Measurements from ENCODE around the gene TRIB2. TPM values are rescaled to one million over a fixed set of nuclear protein-coding genes. Genes with fewer than 3 reads are reported as not detected.

Gene TRIB2
- total and polyA plus RNA-seq, 2 experiments from 2014 or later: 19.2 to 27.2 TPM

DNA sequence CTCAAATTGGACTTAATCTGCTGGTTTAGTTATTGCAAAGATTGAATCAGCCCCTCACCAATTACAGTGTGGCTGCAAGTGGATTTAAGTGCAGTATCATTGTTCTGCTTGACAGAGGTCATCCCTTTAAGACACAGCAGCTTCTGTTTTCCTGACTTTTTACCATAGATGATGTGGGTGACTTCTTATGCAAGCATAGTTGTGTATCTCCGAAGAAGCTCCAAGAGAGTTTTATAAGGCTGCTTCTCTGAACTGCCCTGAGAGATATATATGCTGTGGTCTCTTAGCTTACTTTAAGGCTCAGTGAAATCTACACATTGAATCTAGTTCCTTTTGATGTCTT, 3.5 kb downstream of the TRIB2 start:
- no peak for DNase-seq (ENCODE audit: low spot score)
- Histone ChIP-seq H3K9me3 (ENCODE audit: low read depth) (no peaks in the 10 kb centered on the region), H3K4me1 (ENCODE audit: insufficient read depth) (peaks cover 28% of the 10 kb centered on the region), H3K79me2 (peaks cover 74% of the 10 kb centered on the region), H3K4me2 (peak overlapping the region; percentile 84), H3K9me2 (replicated peaks; ENCODE audit: insufficient read depth) (no peaks in the 10 kb centered on the region), H3K36me3 (replicated peaks; ENCODE audit: insufficient read depth, low read depth) (no peaks in the 10 kb centered on the region), H3K27me3 (no peaks in the 10 kb centered on the region), H2AFZ (no peak overlapping the region), H3K4me3 (peak overlapping the region; percentile 99), H4K20me1 (ENCODE audit: insufficient read depth, poor library complexity, severe bottlenecking) (peaks cover 30% of the 10 kb centered on the region), H3K27ac (no peak overlapping the region)
- TF ChIP-seq EZH2 (IDR thresholded peaks at IDR 0.05; ENCODE audit: borderline replicate concordance): no peak
- TF ChIP-seq EZH2phosphoT487 (IDR thresholded peaks at IDR 0.05; ENCODE audit: low read depth, severe bottlenecking, unreplicated experiment): no peak
- TF ChIP-seq, protein P1, sequence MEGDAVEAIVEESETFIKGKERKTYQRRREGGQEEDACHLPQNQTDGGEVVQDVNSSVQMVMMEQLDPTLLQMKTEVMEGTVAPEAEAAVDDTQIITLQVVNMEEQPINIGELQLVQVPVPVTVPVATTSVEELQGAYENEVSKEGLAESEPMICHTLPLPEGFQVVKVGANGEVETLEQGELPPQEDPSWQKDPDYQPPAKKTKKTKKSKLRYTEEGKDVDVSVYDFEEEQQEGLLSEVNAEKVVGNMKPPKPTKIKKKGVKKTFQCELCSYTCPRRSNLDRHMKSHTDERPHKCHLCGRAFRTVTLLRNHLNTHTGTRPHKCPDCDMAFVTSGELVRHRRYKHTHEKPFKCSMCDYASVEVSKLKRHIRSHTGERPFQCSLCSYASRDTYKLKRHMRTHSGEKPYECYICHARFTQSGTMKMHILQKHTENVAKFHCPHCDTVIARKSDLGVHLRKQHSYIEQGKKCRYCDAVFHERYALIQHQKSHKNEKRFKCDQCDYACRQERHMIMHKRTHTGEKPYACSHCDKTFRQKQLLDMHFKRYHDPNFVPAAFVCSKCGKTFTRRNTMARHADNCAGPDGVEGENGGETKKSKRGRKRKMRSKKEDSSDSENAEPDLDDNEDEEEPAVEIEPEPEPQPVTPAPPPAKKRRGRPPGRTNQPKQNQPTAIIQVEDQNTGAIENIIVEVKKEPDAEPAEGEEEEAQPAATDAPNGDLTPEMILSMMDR (IDR thresholded peaks at IDR 0.05; ENCODE audit: poor library complexity): no peak
- 25% methylated on average over 1 of the region's 1 CpG for WGBS (ENCODE audit: low lambda C conversion rate, missing lambda C conversion rate)

DNA sequence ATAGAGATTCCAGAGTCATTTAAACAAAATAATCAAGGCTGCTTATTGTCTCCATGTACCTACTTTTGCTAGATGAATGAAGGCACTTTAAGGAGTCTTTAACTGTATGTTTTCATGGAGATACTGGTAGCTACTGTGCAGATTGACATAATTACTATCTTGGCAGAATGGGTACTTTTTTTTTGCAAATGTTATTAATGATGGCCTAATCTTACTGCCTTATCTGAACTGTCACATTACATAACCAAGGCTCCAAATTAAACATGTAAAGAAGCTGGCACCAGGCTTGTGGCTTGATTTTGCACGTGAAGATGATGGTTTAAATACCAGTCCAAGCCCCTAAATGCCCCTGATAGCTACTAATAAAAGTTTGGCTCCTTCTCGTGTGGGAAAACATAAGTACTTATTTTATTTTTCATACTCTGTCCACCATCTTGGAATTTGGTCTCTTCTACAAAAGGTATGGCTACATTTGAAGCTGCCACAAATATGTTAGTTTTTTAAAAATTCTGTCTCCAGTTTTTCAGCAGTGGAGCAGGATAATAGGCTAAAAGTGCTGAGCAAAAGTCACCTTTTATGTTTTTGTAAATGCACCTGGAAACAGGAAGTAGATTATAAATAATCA, 4.1 kb downstream of the TRIB2 start:
- peak overlapping the region; percentile 99 for H3K4me3 ChIP-seq
- H3K4me1 ChIP-seq (ENCODE audit: insufficient read depth): peaks cover 28% of the 10 kb centered on the region
- peaks cover 80% of the 10 kb centered on the region for H3K79me2 ChIP-seq
- no peak for TF ChIP-seq EZH2 (IDR thresholded peaks at IDR 0.05; ENCODE audit: borderline replicate concordance)
- no peak overlapping the region for H2AFZ ChIP-seq
- H3K27me3 ChIP-seq: no peaks in the 10 kb centered on the region
- DNase-seq (ENCODE audit: low spot score): no peak
- WGBS (ENCODE audit: low lambda C conversion rate, missing lambda C conversion rate): 59% methylated on average over 2 of the region's 2 CpGs
- peak overlapping the region; percentile 84 for H3K4me2 ChIP-seq
- H3K9me2 ChIP-seq (replicated peaks; ENCODE audit: insufficient read depth): no peaks in the 10 kb centered on the region
- H3K27ac ChIP-seq: no peak overlapping the region
- H3K9me3 ChIP-seq (ENCODE audit: low read depth): no peaks in the 10 kb centered on the region
- no peaks in the 10 kb centered on the region for H3K36me3 ChIP-seq (replicated peaks; ENCODE audit: insufficient read depth, low read depth)
- H4K20me1 ChIP-seq (ENCODE audit: insufficient read depth, poor library complexity, severe bottlenecking): peaks cover 30% of the 10 kb centered on the region

DNA sequence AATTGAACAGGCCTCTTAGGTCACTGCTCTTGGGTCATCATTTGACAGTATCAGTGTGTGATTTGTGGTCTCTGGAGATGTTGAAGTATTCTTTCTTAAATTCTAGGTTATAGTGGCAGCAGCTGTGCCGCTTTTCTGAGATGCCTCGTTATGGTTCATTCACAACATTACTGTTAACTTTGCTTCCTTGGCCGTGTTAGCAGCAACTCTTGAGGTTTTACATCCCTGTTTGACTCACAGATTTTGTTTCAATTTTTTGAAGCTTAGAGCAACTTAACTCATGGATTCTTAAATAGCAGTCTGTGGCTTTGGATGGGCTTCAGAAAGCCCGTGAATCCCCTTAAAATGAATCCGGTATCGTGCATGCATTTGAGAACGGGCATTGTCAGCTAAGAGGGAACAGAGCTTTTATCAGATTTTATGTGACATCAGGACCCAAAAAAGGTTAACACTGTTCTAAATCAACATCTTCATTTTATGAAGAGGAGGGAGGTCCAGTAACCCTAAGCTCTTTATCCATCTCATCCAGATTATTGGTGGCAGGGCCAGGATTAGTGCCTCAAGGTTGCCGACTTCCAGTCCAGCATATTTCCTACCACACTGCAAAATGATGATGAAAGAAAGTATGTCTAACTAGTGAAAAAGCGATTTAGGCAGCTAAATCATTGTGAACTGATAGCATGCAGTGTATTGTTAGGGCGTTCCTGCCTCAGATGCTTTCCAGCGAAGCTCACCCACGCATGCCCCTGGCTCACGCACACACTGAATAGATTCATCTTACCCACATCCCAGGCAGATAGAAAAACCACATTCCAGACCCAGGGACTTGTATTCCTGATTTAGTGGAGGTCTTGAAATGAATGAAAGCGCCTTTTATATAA, 5.1 kb downstream of the TRIB2 start:
- Histone ChIP-seq H2AFZ (no peak overlapping the region), H3K36me3 (replicated peaks; ENCODE audit: insufficient read depth, low read depth) (no peaks in the 10 kb centered on the region), H3K4me3 (no peak overlapping the region), H3K9me2 (replicated peaks; ENCODE audit: insufficient read depth) (no peaks in the 10 kb centered on the region), H3K79me2 (peaks cover 81% of the 10 kb centered on the region), H4K20me1 (ENCODE audit: insufficient read depth, poor library complexity, severe bottlenecking) (peaks cover 30% of the 10 kb centered on the region), H3K27me3 (no peaks in the 10 kb centered on the region), H3K4me2 (peak overlapping the region; percentile 84), H3K27ac (no peak overlapping the region), H3K4me1 (ENCODE audit: insufficient read depth) (peaks cover 28% of the 10 kb centered on the region), H3K9me3 (ENCODE audit: low read depth) (no peaks in the 10 kb centered on the region)
- no peak for TF ChIP-seq EZH2 (IDR thresholded peaks at IDR 0.05; ENCODE audit: borderline replicate concordance)
- TF ChIP-seq EZH2phosphoT487 (IDR thresholded peaks at IDR 0.05; ENCODE audit: low read depth, severe bottlenecking, unreplicated experiment): no peak
- TF ChIP-seq, protein P1 (IDR thresholded peaks at IDR 0.05; ENCODE audit: poor library complexity): no peak
- DNase-seq (ENCODE audit: low spot score): no peak
- WGBS (ENCODE audit: low lambda C conversion rate, missing lambda C conversion rate): 69% methylated on average over 14 of the region's 14 CpGs

All from hepatocyte (in vitro differentiated cells).